Esophagus muscularis mucosa (tissue), 4 donors: ENCODE measurements around the gene EVA1C. TPM values are rescaled to one million over a fixed set of nuclear protein-coding genes. Genes with fewer than 3 reads are reported as not detected.

Experiments
- DNase-seq: peaks from one replicate; pipeline ENCODE4 v3.0.0-alpha.2; 2017; ENCODE audit errors: extremely low spot score
- H3K27ac ChIP-seq, 4 donors: fragments of 200-600 bp; sonication (generic); replicated peaks in 1 of 4; 1 replicate in 3 of 4; 2 replicates in 1 of 4; pipeline ENCODE4 v1.5.1; 2016 to 2019; ENCODE audit warnings: mild to moderate bottlenecking in 1 of 4
- H3K27me3 ChIP-seq, 4 donors: fragments of 200-600 bp; sonication (generic); one replicate each; pipeline versions ENCODE4 v1.5.1 to v1.6.0; 2016 to 2019
- H3K36me3 ChIP-seq, 4 donors: fragments of 200-600 bp; sonication (generic); one replicate each; pipeline ENCODE4 v1.5.1; 2016 to 2019
- H3K4me1 ChIP-seq, 4 donors: fragments of 200-600 bp; sonication (generic); one replicate each; pipeline ENCODE4 v1.5.1; 2016 to 2019
- H3K4me3 ChIP-seq, 4 donors: fragments of 200-600 bp; sonication (generic); 1 replicate in 2 of 4; 2 replicates in 2 of 4; pipeline ENCODE4 v1.5.1; 2016 to 2019; ENCODE audit warnings: mild to moderate bottlenecking in 4 of 4, moderate library complexity in 1 of 4
- H3K9me3 ChIP-seq, 4 donors: fragments of 200-600 bp; sonication (generic); 1 replicate in 3 of 4; 2 replicates in 1 of 4; pipeline ENCODE4 v1.5.1; 2016 to 2019
- CTCF ChIP-seq, 3 experiments: fragments of 200-600 bp in 2 of 3; fragments of 450-650 bp in 1 of 3; sonication (generic) in 2 of 3; IDR thresholded peaks; one replicate each; pipeline ENCODE4 v1.5.1; 2017 to 2019; ENCODE audit warnings: antibody characterized with exemption in 3 of 3, mild to moderate bottlenecking in 2 of 3, moderate library complexity in 1 of 3
- EP300 ChIP-seq: sonication (generic); formaldehyde crosslinking; IDR thresholded peaks from one replicate; pipeline ENCODE4 v1.6.1; 2017; ENCODE audit warnings: antibody characterized with exemption
- POLR2A ChIP-seq: fragments of 450-650 bp; IDR thresholded peaks from one replicate; pipeline ENCODE4 v1.6.1; 2017; ENCODE audit warnings: antibody characterized with exemption, moderate library complexity, mild to moderate bottlenecking, low read depth
- POLR2AphosphoS5 ChIP-seq, 2 donors: sonication (generic); formaldehyde crosslinking; IDR thresholded peaks; one replicate each; pipeline ENCODE4 v1.6.1; 2017; ENCODE audit warnings: antibody characterized with exemption in 2 of 2
- WGBS: methylation state at CpG from one replicate; pipeline ENCODE4 v1.1.5; 2018; 5-methylcytosine and 5-hydroxymethylcytosine counted together
- intact Hi-C: fragments of 100-400 bp; cut with DNase I; formaldehyde crosslinking; loops from one replicate; pipeline ENCODE4 v1.15.1; 2023
- total RNA-seq, 4 donors: library from RNA; depleted of rRNA; stranded (reverse); fragments of >200 nt; gene quantifications; one replicate each; pipeline versions ENCODE4 v1.1.0 to v1.2.1, GENCODE V29; 2016

EVA1C gene
- total RNA-seq, 4 donors from 2014 or later, result 49.8 to 86.6 (median 64.6) TPM

GRCh38 chr21:32533053-32533452 lies 120.5 kb downstream of the EVA1C start:
- no peaks in the 10 kb centered on the region for H3K36me3 ChIP-seq
- no peak for TF ChIP-seq POLR2A
- TF ChIP-seq CTCF (IDR thresholded peaks at IDR 0.05), result no peak
- TF ChIP-seq EP300, result no peak
- no peak for TF ChIP-seq POLR2AphosphoS5 (IDR thresholded peaks at IDR 0.05)
- no peaks in the 10 kb centered on the region for H3K4me1 ChIP-seq
- H3K9me3 ChIP-seq, result no peaks in the 10 kb centered on the region
- no peak overlapping the region for H3K27ac ChIP-seq
- H3K4me3 ChIP-seq, result no peak overlapping the region
- no peaks in the 10 kb centered on the region for H3K27me3 ChIP-seq
- intact Hi-C loops, result no loop called here
- WGBS, result 86% methylated on average over 4 of the region's 4 CpGs
- DNase-seq, result no peak

- Histone ChIP-seq H3K27me3 (no peaks in the 10 kb centered on the region), H3K27ac (no peak overlapping the region), H3K36me3 (no peaks in the 10 kb centered on the region), H3K4me1 (no peaks in the 10 kb centered on the region), H3K9me3 (no peaks in the 10 kb centered on the region), H3K4me3 (no peak overlapping the region)
- no peak for TF ChIP-seq POLR2A
- no peak for TF ChIP-seq POLR2AphosphoS5 (IDR thresholded peaks at IDR 0.05)
- TF ChIP-seq CTCF (IDR thresholded peaks at IDR 0.05), result no peak
- TF ChIP-seq EP300, result no peak
- intact Hi-C loops, result no loop called here
- WGBS, result 100% methylated on average over 2 of the region's 7 CpGs
- DNase-seq, result no peak
Observed at GRCh38 chr21:32533611-32534010, 121.1 kb downstream of the EVA1C start.

- 98% methylated on average over 7 of the region's 8 CpGs for WGBS
- DNase-seq, result no peak
- TF ChIP-seq POLR2AphosphoS5 (IDR thresholded peaks at IDR 0.05) (no peak), POLR2A (no peak), EP300 (no peak), CTCF (IDR thresholded peaks at IDR 0.05) (no peak)
- no peak overlapping the region for H3K4me3 ChIP-seq
- H3K9me3 ChIP-seq, result no peaks in the 10 kb centered on the region
- no peaks in the 10 kb centered on the region for H3K4me1 ChIP-seq
- no peak overlapping the region for H3K27ac ChIP-seq
- no peaks in the 10 kb centered on the region for H3K36me3 ChIP-seq
- intact Hi-C loops, result no loop called here
- H3K27me3 ChIP-seq, result no peaks in the 10 kb centered on the region
Observed at GRCh38 chr21:32534113-32534512, 121.6 kb downstream of the EVA1C start.

- H3K36me3 ChIP-seq, result no peaks in the 10 kb centered on the region
- no peak overlapping the region for H3K27ac ChIP-seq
- no peak overlapping the region for H3K4me3 ChIP-seq
- H3K4me1 ChIP-seq, result no peaks in the 10 kb centered on the region
- TF ChIP-seq CTCF (IDR thresholded peaks at IDR 0.05), result no peak
- no peak for TF ChIP-seq POLR2A
- no peak for TF ChIP-seq EP300
- intact Hi-C loops, result no loop called here
- H3K9me3 ChIP-seq, result no peaks in the 10 kb centered on the region
- no peaks in the 10 kb centered on the region for H3K27me3 ChIP-seq
- WGBS, result 98% methylated on average over 7 of the region's 7 CpGs
- no peak for DNase-seq
Observed at GRCh38 chr21:32535612-32536011, 123.1 kb downstream of the EVA1C start.

GRCh38 chr21:32537569-32537881 lies 125.0 kb downstream of the EVA1C start:
- Histone ChIP-seq H3K36me3 (no peaks in the 10 kb centered on the region), H3K4me3 (no peak overlapping the region), H3K27me3 (no peaks in the 10 kb centered on the region), H3K4me1 (no peaks in the 10 kb centered on the region), H3K27ac (no peak overlapping the region), H3K9me3 (no peaks in the 10 kb centered on the region)
- no peak for DNase-seq
- intact Hi-C loops, result no loop called here
- WGBS, result 98% methylated on average over 3 of the region's 3 CpGs
- no peak for TF ChIP-seq CTCF (IDR thresholded peaks at IDR 0.05)
- no peak for TF ChIP-seq POLR2AphosphoS5 (IDR thresholded peaks at IDR 0.05)
- no peak for TF ChIP-seq POLR2A
- TF ChIP-seq EP300, result no peak
